Epithelial cell of esophagus (primary cell): ENCODE data around the gene MED27.
A peak's percentile ranks its signal among the peaks of the same experiment; 100 is the strongest.

Experiments
- DNase-seq: peaks from one replicate; pipeline ENCODE4 v3.0.0; 2010; ENCODE audit warnings: low read depth
- H3K4me3 ChIP-seq: 2 replicates; pipeline ENCODE4 v1.5.1; 2011; ENCODE audit warnings: mild to moderate bottlenecking, low read length, control low read depth
- TF ChIP-seq, protein P1 (sequence below): IDR thresholded peaks from 2 replicates; pipeline ENCODE4 v1.5.1; 2011; ENCODE audit warnings: low read depth, mild to moderate bottlenecking, low read length, control low read depth, inconsistent platforms; ENCODE audit not compliant: insufficient read depth; ENCODE audit errors: missing control alignments

MED27 gene

GRCh38 chr9:132044176-132044875 is 35.3 kb downstream of the MED27 start:
- no peak overlapping the region for H3K4me3 ChIP-seq
- DNase-seq = no peak
- TF ChIP-seq, protein P1, sequence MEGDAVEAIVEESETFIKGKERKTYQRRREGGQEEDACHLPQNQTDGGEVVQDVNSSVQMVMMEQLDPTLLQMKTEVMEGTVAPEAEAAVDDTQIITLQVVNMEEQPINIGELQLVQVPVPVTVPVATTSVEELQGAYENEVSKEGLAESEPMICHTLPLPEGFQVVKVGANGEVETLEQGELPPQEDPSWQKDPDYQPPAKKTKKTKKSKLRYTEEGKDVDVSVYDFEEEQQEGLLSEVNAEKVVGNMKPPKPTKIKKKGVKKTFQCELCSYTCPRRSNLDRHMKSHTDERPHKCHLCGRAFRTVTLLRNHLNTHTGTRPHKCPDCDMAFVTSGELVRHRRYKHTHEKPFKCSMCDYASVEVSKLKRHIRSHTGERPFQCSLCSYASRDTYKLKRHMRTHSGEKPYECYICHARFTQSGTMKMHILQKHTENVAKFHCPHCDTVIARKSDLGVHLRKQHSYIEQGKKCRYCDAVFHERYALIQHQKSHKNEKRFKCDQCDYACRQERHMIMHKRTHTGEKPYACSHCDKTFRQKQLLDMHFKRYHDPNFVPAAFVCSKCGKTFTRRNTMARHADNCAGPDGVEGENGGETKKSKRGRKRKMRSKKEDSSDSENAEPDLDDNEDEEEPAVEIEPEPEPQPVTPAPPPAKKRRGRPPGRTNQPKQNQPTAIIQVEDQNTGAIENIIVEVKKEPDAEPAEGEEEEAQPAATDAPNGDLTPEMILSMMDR = no peak

DNA sequence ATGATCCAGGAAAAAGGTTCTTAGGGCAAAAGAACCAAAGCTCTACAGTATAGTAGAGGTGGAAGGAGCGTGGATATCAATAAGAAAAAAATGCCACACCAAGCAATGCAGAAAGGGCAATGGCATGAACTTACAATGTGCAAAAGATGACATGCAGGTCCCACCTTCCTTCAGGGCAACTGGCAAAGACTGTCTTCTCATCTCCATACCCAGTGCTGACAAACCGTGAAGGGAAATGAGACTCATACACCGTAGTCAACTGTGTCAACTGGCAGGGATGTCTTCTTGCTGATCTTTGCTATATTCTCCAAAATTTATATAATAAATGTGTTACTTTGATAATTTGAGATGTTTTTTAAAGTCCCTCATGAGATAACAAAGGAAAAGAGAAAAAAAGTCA is 36.0 kb downstream of the MED27 start:
- no peak overlapping the region for H3K4me3 ChIP-seq
- TF ChIP-seq, protein P1 = no peak
- DNase-seq = no peak

DNA sequence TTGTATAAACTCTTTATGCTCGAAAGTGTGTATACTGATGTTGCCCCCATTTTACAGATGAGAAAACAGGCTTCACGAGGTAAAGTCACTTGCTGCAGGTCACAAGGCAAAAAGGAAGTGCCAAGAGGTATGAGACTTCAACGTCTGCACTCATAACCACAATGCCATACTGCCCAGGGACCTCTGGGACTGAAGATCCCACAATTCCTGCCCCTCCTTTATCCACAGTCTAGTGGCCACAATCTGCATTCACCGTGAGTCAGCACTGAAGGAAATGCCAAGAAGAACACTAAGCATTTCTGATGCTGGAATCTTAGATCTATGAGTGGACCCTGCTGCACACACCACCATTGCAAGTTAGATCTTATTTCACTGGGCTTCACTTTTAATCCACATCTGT is 37.3 kb downstream of the MED27 start:
- DNase-seq = peak; percentile 80
- TF ChIP-seq, protein P1 = peak; percentile 12
- no peak overlapping the region for H3K4me3 ChIP-seq

- no peak for DNase-seq
Observed at GRCh38 chr9:132041798-132042197, 37.9 kb downstream of the MED27 start.

GRCh38 chr9:132040808-132041207 is 38.9 kb downstream of the MED27 start:
- H3K4me3 ChIP-seq = no peak overlapping the region
- DNase-seq = no peak
- TF ChIP-seq, protein P1 = no peak

More at GRCh38 chr9:132041798-132042197, 37.9 kb downstream of the MED27 start:
- no peak overlapping the region for H3K4me3 ChIP-seq
- TF ChIP-seq, protein P1 = no peak

DNA sequence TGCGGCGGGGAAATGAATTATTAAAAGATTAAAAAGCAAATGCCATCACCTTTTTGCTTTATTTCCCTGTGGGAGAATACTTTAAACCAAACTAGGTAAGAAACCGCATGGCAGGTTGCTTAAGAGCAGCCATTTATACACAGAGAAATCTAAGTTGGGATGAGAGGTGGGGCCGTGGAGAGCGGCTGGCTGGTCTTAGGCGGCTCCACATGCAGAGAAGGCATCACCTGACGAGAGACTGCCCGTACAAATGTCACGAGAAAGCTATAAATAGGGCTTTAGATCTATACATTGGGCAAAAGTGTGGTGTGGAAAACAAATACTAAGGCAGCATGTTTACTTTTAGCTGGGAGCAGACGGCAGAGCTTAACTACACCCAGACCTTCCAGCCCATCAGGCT is 39.4 kb downstream of the MED27 start:
- no peak overlapping the region for H3K4me3 ChIP-seq
- no peak for DNase-seq
- TF ChIP-seq, protein P1 = no peak

DNA sequence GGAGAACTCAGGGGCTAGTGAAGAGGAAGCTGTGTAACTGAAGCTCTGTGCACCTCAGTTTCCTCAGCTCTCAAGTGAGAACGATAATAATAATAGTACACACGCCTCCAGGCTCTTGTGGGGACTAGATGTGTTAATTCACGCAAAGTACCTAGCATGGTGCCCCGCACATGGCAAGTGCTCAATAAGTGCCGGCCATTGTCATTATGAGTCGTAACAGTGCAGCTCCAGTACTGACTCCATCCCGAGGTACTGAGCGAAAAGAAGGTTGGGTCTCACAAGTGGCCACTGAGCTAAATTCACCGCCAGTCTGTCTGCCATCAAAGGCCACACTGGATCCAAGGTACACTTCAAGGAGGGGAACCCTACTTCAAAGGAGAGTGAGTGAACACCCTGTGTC is 40.4 kb downstream of the MED27 start:
- no peak overlapping the region for H3K4me3 ChIP-seq
- no peak for DNase-seq
- TF ChIP-seq, protein P1 = no peak
